Measurements from ENCODE around the gene CCER1.

- TF ChIP-seq CTCF (IDR thresholded peaks at IDR 0.05) = no peak
- no peak for TF ChIP-seq EZH2 (IDR thresholded peaks at IDR 0.05; ENCODE audit: borderline replicate concordance, insufficient read depth, low read depth, low read length, poor library complexity, severe bottlenecking)
Observed at GRCh38 chr12:90936230-90937005, 18.6 kb downstream of the CCER1 start.

Measured in B cell (primary cell).